HG02798 (cell line): ENCODE data around the gene PARP3.
"Not testable (repeated sequence)": the region's sequence is repeated elsewhere in the genome, so short reads cannot be mapped to it uniquely, and the experiment has no call there.

Experiments used
- ATAC-seq: cut with Tn5 transposase; IDR thresholded peaks from one replicate; pipeline ENCODE4 v1.9.1; 2021; ENCODE audit warnings: mild to moderate bottlenecking; ENCODE audit not compliant: unreplicated experiment, poor library complexity

The PARP3 gene

GRCh38 chr3:51941798-51942602 is at the start of gene PARP3, which contains the start of gene RRP9:
Gene PARP3, plus strand, starts transcription at chr3:51942363. Its CDS starts 993 bp downstream, at chr3:51943356.
Gene RRP9, minus strand, starts transcription at chr3:51941904. Its CDS starts 37 bp downstream, at chr3:51941867.
- peak; percentile 93 for ATAC-seq

DNA sequence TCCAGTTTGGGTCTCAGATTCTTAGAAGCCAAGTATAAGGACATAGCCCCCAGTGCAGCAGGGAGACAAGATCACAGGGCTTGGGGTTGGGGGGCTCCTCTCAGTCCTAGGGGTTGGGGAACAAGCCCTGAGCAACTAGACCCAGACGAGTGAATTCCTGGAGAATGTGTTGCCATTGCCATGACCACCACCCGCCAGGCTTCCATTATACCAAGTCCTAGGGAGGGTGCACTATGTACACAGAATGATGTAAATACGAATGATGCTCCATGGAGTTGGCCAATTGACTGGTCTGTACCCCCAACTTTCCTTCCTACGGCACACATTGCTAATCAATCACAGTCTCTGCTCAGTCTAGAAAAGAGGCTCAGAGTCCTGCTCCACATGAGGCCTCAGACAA is 47.8 kb upstream of the PARP3 start:
- no peak for ATAC-seq

DNA sequence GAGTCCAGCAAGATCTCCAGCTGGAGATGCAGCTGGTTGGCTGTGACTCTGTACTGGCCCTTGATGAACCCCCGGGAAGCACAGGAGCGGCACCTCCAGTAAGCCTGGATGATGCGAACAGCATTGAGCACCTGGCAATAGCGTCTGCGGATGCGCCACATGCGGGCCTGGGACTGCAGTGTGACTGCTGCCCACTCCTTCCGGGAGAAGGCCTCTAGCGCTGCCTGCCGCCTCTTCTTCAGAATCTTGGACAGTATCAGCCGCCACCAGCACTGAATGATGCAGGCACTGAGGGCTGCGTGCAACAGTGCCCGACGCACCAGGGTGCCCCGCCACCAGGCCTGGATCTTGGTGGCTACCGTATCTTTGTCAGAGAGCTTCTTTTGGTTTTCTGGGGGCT is 47.2 kb upstream of the PARP3 start:
- no peak for ATAC-seq

DNA sequence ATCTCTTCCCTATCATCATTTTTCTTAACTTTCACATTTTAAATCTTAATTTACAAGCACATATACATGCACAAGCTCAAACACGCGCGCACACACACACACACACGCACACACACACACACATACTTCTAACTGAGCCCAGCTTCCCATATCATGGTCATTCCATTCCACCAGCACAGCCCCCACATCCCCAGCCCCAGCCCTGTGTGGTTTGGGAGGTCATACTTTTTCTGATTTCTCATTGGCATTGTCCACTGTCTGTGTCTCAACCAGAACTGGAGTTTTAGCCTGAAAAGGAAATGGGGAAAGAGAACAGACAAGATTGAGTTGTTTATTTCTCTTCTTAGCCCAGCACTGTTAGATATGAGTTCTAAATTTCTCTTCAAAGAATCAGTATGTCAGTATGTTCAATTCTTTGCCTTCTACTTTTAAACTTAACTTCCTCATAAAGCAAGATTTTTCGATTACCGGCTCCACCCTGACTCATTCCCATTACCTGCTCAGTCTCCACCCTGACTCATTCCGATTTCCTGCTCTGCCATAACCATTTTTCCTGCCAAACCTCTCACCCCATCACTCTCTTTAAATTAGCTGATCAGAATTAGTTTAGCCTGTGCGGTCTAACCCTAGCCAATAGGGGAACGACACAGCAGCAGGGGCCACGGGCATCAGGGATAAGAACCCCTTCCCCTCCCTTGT is 45.4 kb upstream of the PARP3 start:
- ATAC-seq: no peak

DNA sequence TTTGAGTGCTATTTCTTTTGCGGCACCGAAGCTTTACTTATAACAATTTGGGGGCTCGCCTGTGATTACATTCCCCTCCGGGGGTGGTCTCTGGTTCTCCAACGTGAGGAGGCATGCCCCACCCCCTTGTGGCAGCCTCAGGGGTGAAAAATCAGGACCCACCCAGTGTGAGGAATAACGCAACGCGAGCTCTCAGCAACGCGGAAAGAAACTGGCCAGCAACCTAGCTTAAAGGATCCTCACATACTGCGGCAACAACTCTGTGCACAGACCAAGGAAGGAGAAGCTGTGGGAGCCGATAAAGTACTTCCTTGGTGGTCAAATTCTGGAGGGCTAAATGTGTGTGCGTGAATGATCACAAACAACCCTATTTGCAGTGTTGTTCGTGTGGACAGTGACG is 44.8 kb upstream of the PARP3 start:
- ATAC-seq: no peak

GRCh38 chr3:51900043-51900442 is 42.1 kb upstream of the PARP3 start:
- not testable (repeated sequence) for ATAC-seq

DNA sequence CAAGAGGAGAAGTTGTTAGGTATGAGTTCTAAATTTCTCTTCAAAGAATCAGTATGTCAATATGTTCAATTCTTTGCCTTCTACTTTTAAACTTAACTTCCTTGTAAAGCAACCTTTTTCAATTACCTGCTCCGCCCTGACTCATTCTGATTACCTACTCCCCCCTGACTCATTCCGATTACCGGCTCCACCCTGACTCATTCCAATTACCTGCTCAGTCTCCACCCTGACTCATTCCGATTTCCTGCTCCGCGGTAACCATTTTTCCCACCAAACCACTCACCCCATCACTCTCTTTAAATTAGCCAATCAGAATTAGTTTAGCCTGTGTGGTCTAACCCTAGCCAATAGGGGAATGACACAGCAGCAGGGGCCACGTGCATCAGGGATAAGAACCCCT is 39.8 kb upstream of the PARP3 start:
- not testable (repeated sequence) for ATAC-seq

GRCh38 chr3:51904034-51904823 is 37.9 kb upstream of the PARP3 start:
- no peak for ATAC-seq

- ATAC-seq: no peak
These were observed 34.1 kb upstream of the PARP3 start for GRCh38 chr3:51908026-51908425.

- ATAC-seq: no peak
These were observed 25.7 kb upstream of the PARP3 start for GRCh38 chr3:51916418-51916817.

- ATAC-seq: no peak
These were observed 21.0 kb upstream of the PARP3 start for GRCh38 chr3:51921081-51921578.

GRCh38 chr3:51927061-51927977 is 14.8 kb upstream of the PARP3 start:
- no peak for ATAC-seq

GRCh38 chr3:51928438-51928837 is 13.7 kb upstream of the PARP3 start:
- ATAC-seq: no peak

DNA sequence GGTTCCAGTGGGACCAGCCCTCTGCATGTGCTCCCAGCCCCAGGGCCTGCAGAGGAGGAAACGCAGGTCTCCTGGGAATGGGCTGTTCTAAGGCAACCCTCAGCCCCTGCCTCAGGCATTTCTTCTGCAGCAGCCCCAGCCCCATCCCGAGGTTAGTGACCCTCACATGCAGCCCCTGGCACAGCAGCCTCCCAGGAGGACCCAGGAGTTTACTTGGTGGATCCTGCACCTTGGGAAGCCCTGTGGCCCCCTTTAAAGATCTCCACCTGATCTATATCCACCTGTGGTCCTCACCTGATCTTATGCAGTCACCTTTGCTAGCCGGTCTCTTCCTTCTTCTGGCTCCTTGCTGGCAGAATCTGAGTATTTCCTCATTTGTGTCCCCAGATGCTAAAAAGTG is 13.2 kb upstream of the PARP3 start:
- not testable (repeated sequence) for ATAC-seq

DNA sequence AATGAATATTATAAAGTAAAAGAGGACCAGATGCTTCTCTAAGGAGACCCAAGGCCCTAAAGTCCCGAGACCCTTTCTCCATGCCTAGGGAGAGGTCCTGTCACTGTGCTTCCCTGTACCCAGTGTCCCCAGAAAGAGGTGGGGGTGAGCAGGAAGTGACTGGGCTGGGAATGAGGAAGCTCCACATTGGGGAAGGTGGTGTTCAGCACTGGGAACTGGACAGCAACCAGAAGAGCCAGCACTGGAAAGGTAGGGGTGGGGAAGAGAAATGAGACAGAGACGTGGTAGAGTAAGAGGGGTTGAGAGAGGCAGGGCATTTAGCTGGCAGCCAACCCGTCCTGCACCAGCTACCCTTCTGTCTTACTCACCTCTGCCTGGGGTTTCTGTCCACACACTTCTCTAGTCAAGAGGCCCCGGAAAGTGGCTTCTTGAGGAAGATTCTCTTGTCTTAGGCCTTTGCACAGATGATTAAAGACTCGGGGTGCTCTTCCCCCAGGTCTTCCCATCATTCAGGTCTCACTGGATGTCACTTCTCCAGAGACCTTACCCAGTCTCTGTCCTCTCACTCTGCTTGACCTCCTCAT is 12.7 kb upstream of the PARP3 start:
- ATAC-seq: no peak

DNA sequence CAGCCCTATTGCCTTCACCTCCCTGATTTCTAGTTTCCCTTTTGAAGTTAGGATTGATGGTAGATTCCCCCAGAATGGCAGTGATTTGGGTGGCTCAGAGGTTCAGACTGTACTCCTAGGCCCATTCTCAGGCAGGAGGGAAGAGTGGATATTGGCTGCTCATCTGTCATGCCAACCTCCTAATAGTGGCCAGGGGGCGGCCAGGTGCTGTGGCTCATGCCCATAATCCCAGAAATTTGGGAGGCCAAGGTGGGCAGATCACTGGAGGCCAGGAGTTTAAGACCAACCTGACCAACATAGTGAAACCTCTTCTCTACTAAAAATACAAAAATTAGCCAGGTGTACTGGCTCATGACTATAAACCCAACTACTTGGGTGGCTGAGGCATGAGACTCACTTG is 11.7 kb upstream of the PARP3 start:
- ATAC-seq: no peak

DNA sequence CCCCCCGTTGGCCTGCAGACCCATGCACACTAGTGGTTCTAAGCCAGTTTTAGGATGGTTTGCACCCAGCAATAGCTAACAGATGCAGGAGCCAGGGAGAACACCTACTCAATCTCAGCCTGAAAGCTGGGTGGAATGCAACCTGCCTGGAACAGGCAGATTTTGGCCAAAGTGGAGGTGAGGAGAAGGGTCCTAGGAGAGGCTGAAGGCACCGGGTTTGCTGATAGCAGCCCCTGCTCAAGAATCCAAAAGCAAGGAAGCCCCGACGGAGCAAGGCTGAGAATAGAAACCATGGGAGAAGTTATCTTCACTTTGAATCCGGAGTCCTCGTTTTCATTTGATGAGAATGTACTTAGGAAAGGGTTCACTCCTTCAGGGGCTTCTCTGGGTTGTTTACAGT is 10.4 kb upstream of the PARP3 start:
- ATAC-seq: no peak

DNA sequence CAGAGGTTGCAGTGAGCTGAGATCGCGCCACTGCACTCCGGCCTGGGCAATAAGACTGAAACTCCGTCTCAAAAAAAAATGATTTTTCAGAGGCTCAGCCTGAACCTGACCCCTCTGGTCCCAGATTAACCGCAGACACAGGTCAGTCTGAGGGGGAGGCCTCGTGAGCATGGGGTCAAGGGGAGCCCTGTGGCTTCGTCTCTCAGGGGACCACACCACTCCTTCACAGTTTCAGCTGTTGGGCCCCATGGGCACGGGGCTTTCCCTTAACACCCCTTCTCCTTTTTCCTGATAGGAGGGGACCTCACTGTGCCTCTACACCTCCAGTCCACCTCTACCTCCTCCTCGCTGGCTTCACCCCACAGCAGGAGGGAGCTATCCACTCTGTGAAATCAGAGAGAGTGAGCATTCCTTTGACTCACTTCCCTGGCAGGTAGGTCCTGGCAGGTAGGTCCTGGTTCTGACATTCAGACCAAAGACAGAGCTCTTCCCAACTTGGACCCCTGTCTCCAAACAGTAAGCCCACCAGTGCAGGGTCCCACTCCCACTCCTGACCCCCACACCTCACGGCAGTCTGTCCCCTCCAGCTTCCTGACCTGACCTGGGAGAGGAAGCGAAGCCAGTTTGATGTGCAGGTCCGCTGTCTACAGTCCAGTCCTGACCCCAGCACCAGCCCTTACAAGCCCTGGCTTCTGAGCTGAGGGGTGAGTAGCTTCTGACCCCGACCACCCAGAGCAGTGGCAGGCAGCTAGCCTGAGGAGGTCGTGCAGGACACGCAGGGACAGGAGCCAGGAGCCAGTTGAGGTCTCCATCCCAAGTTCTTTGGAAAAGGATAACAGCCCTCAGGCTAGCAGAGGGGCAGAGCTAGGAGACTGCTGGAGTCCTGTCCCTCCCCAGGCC is 9.4 kb upstream of the PARP3 start:
- no peak for ATAC-seq
